ENCODE measurements around the gene ZNF214. TPM values are rescaled to one million over a fixed set of nuclear protein-coding genes. Genes with fewer than 3 reads are reported as not detected.

ZNF214 gene
- not detected in 2 replicates for total RNA-seq

GRCh38 chr11:7020183-7020917 lies at the start of gene ZNF214, which contains the start of gene NLRP14:
Gene ZNF214 (minus strand): TSS chr11:7020346. CDS start chr11:7002835, 17,511 bp downstream.
Gene NLRP14 (plus strand): TSS chr11:7020479. CDS start chr11:7038587, 18,108 bp downstream.
- Mint-ChIP-seq H3K4me3 (ENCODE audit: low read depth) (peak within 1 kb of the TSS; percentile 31), H3K4me1 (ENCODE audit: low read depth) (peaks cover 4% of the 10 kb centered on the region), H3K36me3 (ENCODE audit: low read depth) (no peaks in the 10 kb centered on the region), H3K27me3 (ENCODE audit: low read depth) (peaks cover 36% of the 10 kb centered on the region), H3K9me3 (no peaks in the 10 kb centered on the region), H3K27ac (no peak within 1 kb of the TSS)
- intact Hi-C loops (cut with micrococcal nuclease) = no loop called here
- DNase-seq (ENCODE audit: low spot score) = no peak

DNA sequence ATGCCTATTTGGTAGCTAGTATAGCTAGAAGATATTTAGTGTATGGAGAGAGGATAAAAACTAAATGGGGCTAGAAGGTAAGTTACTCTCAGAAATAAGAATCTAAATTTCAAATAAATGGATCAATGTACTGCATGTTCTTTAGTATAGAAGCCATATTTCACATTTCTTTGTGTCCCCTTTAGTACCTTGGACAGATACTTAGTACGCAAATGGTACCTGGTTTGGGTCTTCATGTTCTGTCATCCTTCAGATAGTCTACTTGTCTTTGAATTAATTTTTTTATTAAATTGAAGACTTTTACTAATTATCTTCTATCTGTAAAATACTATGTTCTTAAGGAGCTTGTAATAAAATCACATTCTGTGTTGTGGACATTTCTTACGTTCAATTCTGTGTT lies 42.4 kb upstream of the ZNF214 start:
- no peak overlapping the region for H3K27ac Mint-ChIP-seq
- no peaks in the 10 kb centered on the region for H3K36me3 Mint-ChIP-seq (ENCODE audit: low read depth)
- no peak for DNase-seq (ENCODE audit: low spot score)
- intact Hi-C loops (cut with micrococcal nuclease) = no loop called here
- no peaks in the 10 kb centered on the region for H3K27me3 Mint-ChIP-seq (ENCODE audit: low read depth)
- H3K9me3 Mint-ChIP-seq = no peaks in the 10 kb centered on the region
- no peak overlapping the region for H3K4me3 Mint-ChIP-seq (ENCODE audit: low read depth)
- H3K4me1 Mint-ChIP-seq (ENCODE audit: low read depth) = no peaks in the 10 kb centered on the region

DNA sequence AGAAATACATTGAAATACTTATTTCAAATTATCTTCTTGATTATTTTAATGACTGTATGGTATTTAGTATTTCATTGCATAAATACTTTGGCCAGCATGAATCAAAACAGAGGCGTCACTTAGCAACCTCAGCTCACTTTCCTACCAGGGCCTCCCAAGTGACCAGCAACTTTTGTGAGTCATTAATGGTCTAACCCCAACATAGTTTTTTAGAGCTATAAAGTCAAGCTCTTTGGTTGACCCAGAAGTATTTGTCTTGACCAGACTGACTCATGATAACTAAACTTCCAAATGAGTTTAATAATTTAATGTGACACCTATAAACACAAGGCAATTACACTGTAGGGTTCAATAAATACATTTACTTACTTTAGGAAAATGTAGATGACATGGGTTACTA lies 40.7 kb upstream of the ZNF214 start:
- no peaks in the 10 kb centered on the region for H3K9me3 Mint-ChIP-seq
- H3K4me1 Mint-ChIP-seq (ENCODE audit: low read depth) = no peaks in the 10 kb centered on the region
- H3K36me3 Mint-ChIP-seq (ENCODE audit: low read depth) = no peaks in the 10 kb centered on the region
- no peak for DNase-seq (ENCODE audit: low spot score)
- intact Hi-C loops (cut with micrococcal nuclease) = no loop called here
- no peak overlapping the region for H3K4me3 Mint-ChIP-seq (ENCODE audit: low read depth)
- H3K27me3 Mint-ChIP-seq (ENCODE audit: low read depth) = no peaks in the 10 kb centered on the region
- no peak overlapping the region for H3K27ac Mint-ChIP-seq

- Mint-ChIP-seq H3K27me3 (ENCODE audit: low read depth) (no peaks in the 10 kb centered on the region), H3K36me3 (ENCODE audit: low read depth) (no peaks in the 10 kb centered on the region), H3K27ac (no peak overlapping the region), H3K9me3 (no peaks in the 10 kb centered on the region), H3K4me1 (ENCODE audit: low read depth) (no peaks in the 10 kb centered on the region), H3K4me3 (ENCODE audit: low read depth) (no peak overlapping the region)
- no peak for DNase-seq (ENCODE audit: low spot score)
- intact Hi-C loops (cut with micrococcal nuclease) = no loop called here
Measured at GRCh38 chr11:7057641-7058040, 37.5 kb upstream of the ZNF214 start.

DNA sequence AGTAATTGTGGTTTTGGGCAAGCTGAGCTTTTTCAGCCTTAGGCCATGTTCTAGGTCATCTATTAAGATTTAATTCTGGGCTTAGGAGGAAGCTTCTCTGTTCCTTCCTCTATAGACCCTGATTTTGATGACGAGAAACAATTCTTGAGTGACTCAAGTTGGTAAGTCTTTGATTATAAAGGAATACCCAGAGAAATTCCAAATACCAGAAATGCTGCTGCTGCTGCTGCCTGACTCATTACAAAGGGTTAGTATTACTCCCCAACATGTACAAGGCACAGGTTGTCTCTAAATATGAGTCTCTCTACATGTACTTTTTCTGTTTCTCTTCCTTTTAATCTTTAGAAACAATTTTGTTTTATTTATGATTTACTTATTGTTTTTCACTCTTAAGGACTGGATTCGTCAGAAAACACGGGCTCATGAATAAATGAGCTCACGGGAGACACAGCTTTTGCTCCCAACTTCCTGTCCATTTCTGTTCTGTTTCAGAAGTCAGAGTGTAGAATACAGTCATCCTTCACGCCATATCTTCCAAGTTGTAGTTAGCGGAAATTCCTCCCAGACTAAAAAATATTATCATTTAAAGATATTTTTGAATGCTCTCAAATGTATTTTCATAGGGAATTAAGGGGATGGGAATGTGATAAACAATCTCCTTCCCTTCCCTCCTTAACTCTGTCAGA lies 36.8 kb upstream of the ZNF214 start:
- H3K36me3 Mint-ChIP-seq (ENCODE audit: low read depth) = no peaks in the 10 kb centered on the region
- H3K27ac Mint-ChIP-seq = no peak overlapping the region
- H3K9me3 Mint-ChIP-seq = no peaks in the 10 kb centered on the region
- no peaks in the 10 kb centered on the region for H3K27me3 Mint-ChIP-seq (ENCODE audit: low read depth)
- H3K4me1 Mint-ChIP-seq (ENCODE audit: low read depth) = no peaks in the 10 kb centered on the region
- DNase-seq (ENCODE audit: low spot score) = no peak
- intact Hi-C loops (cut with micrococcal nuclease) = no loop called here
- no peak overlapping the region for H3K4me3 Mint-ChIP-seq (ENCODE audit: low read depth)

DNA sequence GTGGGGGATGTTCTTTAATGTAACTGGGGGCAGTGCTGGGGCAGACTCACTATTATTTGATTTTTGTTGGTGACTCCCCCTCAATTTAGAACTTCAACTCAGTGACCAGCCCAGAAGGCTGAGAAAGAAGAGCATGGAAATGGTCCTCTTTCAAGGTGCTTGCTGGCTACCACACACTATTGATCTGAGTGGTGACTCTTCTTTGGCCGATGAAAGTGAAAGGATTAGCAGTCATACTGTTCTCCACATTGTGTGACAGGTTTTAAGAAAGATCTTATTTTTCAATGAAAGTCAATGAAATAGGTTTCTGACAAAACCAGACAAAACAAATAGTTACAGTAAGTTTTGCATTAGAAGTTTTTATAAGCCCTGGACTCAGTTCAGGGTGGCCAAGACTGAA lies 30.0 kb upstream of the ZNF214 start:
- Mint-ChIP-seq H3K4me1 (ENCODE audit: low read depth) (no peaks in the 10 kb centered on the region), H3K9me3 (no peaks in the 10 kb centered on the region)

DNA sequence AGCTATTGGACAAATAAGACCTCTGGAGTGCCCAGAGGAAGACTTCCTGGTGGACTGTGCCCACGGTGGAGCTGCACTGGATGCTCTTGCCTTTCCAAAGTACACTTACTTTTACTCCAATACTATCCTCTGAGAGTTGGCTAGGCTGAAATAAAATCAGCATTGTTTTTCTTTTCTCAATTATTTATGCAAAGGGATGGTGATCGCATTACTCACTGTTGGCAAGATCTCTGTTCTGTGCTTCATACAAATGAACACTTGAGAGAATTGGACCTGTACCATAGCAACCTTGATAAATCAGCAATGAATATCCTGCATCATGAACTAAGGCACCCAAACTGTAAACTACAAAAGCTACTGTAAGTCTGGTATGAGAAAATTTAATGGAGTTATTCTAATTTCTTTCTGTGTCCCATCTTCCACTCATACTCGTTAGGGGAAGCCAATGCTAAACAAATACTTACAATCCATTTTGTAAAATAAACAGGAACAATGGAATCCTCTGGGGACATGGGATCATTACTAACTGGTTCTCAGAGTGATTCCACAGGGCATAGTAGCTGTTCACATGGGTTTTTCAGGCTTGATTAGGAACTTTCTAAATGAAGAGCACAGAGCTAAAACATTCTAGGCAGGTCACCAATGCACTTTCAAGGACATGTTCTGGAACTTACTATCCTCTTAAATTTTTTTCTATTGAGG lies 26.5 kb upstream of the ZNF214 start:
- DNase-seq (ENCODE audit: low spot score) = no peak
- H3K4me3 Mint-ChIP-seq (ENCODE audit: low read depth) = no peak overlapping the region
- H3K9me3 Mint-ChIP-seq = no peaks in the 10 kb centered on the region
- intact Hi-C loops (cut with micrococcal nuclease) = no loop called here
- H3K36me3 Mint-ChIP-seq (ENCODE audit: low read depth) = no peaks in the 10 kb centered on the region
- H3K27me3 Mint-ChIP-seq (ENCODE audit: low read depth) = no peaks in the 10 kb centered on the region
- H3K4me1 Mint-ChIP-seq (ENCODE audit: low read depth) = no peaks in the 10 kb centered on the region
- H3K27ac Mint-ChIP-seq = no peak overlapping the region

More for the DNA sequence above, 30.0 kb upstream of the ZNF214 start:
- no peak overlapping the region for H3K27ac Mint-ChIP-seq
- no peaks in the 10 kb centered on the region for H3K36me3 Mint-ChIP-seq (ENCODE audit: low read depth)
- intact Hi-C loops (cut with micrococcal nuclease) = no loop called here
- DNase-seq (ENCODE audit: low spot score) = no peak
- H3K4me3 Mint-ChIP-seq (ENCODE audit: low read depth) = no peak overlapping the region
- H3K27me3 Mint-ChIP-seq (ENCODE audit: low read depth) = no peaks in the 10 kb centered on the region

- Mint-ChIP-seq H3K36me3 (ENCODE audit: low read depth) (no peaks in the 10 kb centered on the region), H3K27ac (no peak overlapping the region), H3K4me1 (ENCODE audit: low read depth) (no peaks in the 10 kb centered on the region), H3K27me3 (ENCODE audit: low read depth) (no peaks in the 10 kb centered on the region), H3K9me3 (no peaks in the 10 kb centered on the region), H3K4me3 (ENCODE audit: low read depth) (no peak overlapping the region)
- intact Hi-C loops (cut with micrococcal nuclease) = no loop called here
- DNase-seq (ENCODE audit: low spot score) = no peak
Measured at GRCh38 chr11:7034019-7034418, 13.9 kb upstream of the ZNF214 start.

- no peaks in the 10 kb centered on the region for H3K4me1 Mint-ChIP-seq (ENCODE audit: low read depth)
- H3K9me3 Mint-ChIP-seq = no peaks in the 10 kb centered on the region
- no peak for DNase-seq (ENCODE audit: low spot score)
- intact Hi-C loops (cut with micrococcal nuclease) = no loop called here
- H3K27ac Mint-ChIP-seq = no peak overlapping the region
- no peaks in the 10 kb centered on the region for H3K36me3 Mint-ChIP-seq (ENCODE audit: low read depth)
- no peaks in the 10 kb centered on the region for H3K27me3 Mint-ChIP-seq (ENCODE audit: low read depth)
- H3K4me3 Mint-ChIP-seq (ENCODE audit: low read depth) = no peak overlapping the region
Measured at GRCh38 chr11:7032692-7033091, 12.5 kb upstream of the ZNF214 start.

DNA sequence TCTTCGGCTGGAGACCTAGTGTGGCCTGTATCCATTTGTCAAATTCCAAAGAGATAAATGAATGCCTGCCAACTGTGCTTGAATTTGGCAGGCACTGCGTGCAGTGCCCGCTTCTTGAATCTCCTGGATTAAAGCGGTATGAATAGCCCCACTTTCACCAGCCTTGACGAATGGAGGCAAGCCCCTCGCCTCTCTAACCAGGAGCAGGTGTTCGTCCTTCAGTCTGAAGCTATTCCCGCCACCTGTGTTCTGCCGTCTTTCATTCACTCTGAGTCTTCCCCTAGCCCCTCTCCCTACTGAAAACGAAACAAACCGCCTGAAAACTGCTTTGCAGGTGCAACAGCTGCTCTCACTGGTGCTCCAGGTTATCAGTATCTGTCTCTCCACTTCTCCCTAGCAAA lies 11.3 kb upstream of the ZNF214 start:
- no peak for DNase-seq (ENCODE audit: low spot score)
- no peak overlapping the region for H3K4me3 Mint-ChIP-seq (ENCODE audit: low read depth)
- intact Hi-C loops (cut with micrococcal nuclease) = no loop called here
- H3K27ac Mint-ChIP-seq = no peak overlapping the region
- H3K27me3 Mint-ChIP-seq (ENCODE audit: low read depth) = no peaks in the 10 kb centered on the region
- no peaks in the 10 kb centered on the region for H3K36me3 Mint-ChIP-seq (ENCODE audit: low read depth)
- no peaks in the 10 kb centered on the region for H3K9me3 Mint-ChIP-seq
- H3K4me1 Mint-ChIP-seq (ENCODE audit: low read depth) = no peaks in the 10 kb centered on the region

- H3K4me1 Mint-ChIP-seq (ENCODE audit: low read depth) = no peaks in the 10 kb centered on the region
- H3K27ac Mint-ChIP-seq = no peak overlapping the region
- no peak for DNase-seq (ENCODE audit: low spot score)
Measured at GRCh38 chr11:7030836-7031235, 10.7 kb upstream of the ZNF214 start.

GRCh38 chr11:7028141-7028540 lies 8.0 kb upstream of the ZNF214 start:
- no peak overlapping the region for H3K27ac Mint-ChIP-seq
- intact Hi-C loops (cut with micrococcal nuclease) = no loop called here
- peaks cover 1% of the 10 kb centered on the region for H3K27me3 Mint-ChIP-seq (ENCODE audit: low read depth)
- H3K4me3 Mint-ChIP-seq (ENCODE audit: low read depth) = no peak overlapping the region
- H3K9me3 Mint-ChIP-seq = no peaks in the 10 kb centered on the region
- no peak for DNase-seq (ENCODE audit: low spot score)
- no peaks in the 10 kb centered on the region for H3K4me1 Mint-ChIP-seq (ENCODE audit: low read depth)
- H3K36me3 Mint-ChIP-seq (ENCODE audit: low read depth) = no peaks in the 10 kb centered on the region

More at GRCh38 chr11:7030836-7031235, 10.7 kb upstream of the ZNF214 start:
- Mint-ChIP-seq H3K36me3 (ENCODE audit: low read depth) (no peaks in the 10 kb centered on the region), H3K9me3 (no peaks in the 10 kb centered on the region), H3K4me3 (ENCODE audit: low read depth) (no peak overlapping the region), H3K27me3 (ENCODE audit: low read depth) (no peaks in the 10 kb centered on the region)
- intact Hi-C loops (cut with micrococcal nuclease) = no loop called here

DNA sequence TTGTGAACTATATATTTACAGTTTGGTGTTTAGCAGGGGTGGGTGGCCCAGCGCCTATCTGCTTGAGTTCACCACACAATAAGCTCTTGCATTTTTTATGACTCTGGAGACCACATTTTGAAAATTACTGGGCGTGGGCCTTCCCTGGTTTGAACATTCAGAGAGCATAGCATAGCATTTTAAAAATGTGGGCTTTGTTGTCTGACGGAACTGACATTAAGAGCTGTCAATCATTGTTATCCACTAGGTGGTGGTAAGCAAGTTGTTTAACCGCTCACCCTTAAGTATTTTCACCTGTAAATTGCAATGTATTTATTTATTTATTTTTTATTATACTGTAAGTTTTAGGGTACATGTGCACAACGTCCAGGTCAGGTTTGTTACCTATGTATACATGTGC lies 1.2 kb upstream of the ZNF214 start:
- peaks cover 36% of the 10 kb centered on the region for H3K27me3 Mint-ChIP-seq (ENCODE audit: low read depth)
- no peak overlapping the region for H3K4me3 Mint-ChIP-seq (ENCODE audit: low read depth)
- intact Hi-C loops (cut with micrococcal nuclease) = no loop called here
- DNase-seq (ENCODE audit: low spot score) = no peak
- H3K9me3 Mint-ChIP-seq = no peaks in the 10 kb centered on the region
- no peaks in the 10 kb centered on the region for H3K36me3 Mint-ChIP-seq (ENCODE audit: low read depth)
- H3K4me1 Mint-ChIP-seq (ENCODE audit: low read depth) = peaks cover 4% of the 10 kb centered on the region
- H3K27ac Mint-ChIP-seq = no peak overlapping the region

All from activated T-helper 2 cell treated with anti-CD3 and anti-CD28 coated beads, Interferon-gamma antibody, Interleukin-2, Interleukin-4, amounts not matched to agents 10 μg/mL and 5 μg/mL and 100 μg/mL, durations not matched to agents 14 hours and 24 hours and 36 hours (primary cell).